Activated CD8-positive, alpha-beta memory T cell treated with anti-CD3 and anti-CD28 coated beads for 1 hour (primary cell): ENCODE data around the gene GAS2.

Experiments
- DNase-seq, 2 donors: peaks; one replicate each; pipeline ENCODE4 v3.0.0-alpha.2; 2020; ENCODE audit warnings: low read depth in 1 of 2; ENCODE audit errors: extremely low read depth in 1 of 2

The GAS2 gene

GRCh38 chr11:22859756-22860155, 193.3 kb downstream of the GAS2 start:
- no peak for DNase-seq

GRCh38 chr11:22860241-22860640, 193.8 kb downstream of the GAS2 start, which contains the start of gene CCDC179:
CCDC179 (minus strand) TSS chr11:22860474; CDS start chr11:22860421, 53 bp downstream.
- DNase-seq: no peak
